K562 (cell line): ENCODE results near the gene ADAT1. TPM values are rescaled to one million over a fixed set of nuclear protein-coding genes. Genes with fewer than 3 reads are reported as not detected.
A peak's percentile ranks its signal among the peaks of the same experiment; 100 is the strongest.

Source experiments
- BACH1 ChIP-seq: fragments of 200-800 bp; sonication (Bioruptor generic); IDR thresholded peaks from 2 replicates; pipeline ENCODE4 v1.6.1; 2016; ENCODE audit warnings: missing genetic modification characterization, missing compliant biosample characterization
- DDX20 ChIP-seq: fragments of 450-650 bp; IDR thresholded peaks from 2 replicates; pipeline ENCODE4 v1.6.1; 2016; ENCODE audit warnings: missing genetic modification characterization, low read depth, mild to moderate bottlenecking, missing compliant biosample characterization, moderate library complexity
- DPF2 ChIP-seq: fragments of 450-650 bp; IDR thresholded peaks from 2 replicates; pipeline ENCODE4 v1.6.1; 2016
- EP300 ChIP-seq: IDR thresholded peaks from 2 replicates; pipeline ENCODE4 v1.6.1; 2012; ENCODE audit warnings: low read length, improper control_type of control experiment
- GTF2E2 ChIP-seq: fragments of 200-800 bp; sonication (Bioruptor generic); IDR thresholded peaks from 2 replicates; pipeline ENCODE4 v1.6.1; 2016; ENCODE audit warnings: missing genetic modification characterization, missing compliant biosample characterization
- HMGN3 ChIP-seq: IDR thresholded peaks from 2 replicates; pipeline ENCODE4 v1.6.1; 2011; ENCODE audit warnings: borderline replicate concordance, low read depth, mild to moderate bottlenecking, mixed read lengths, low read length; ENCODE audit not compliant: insufficient read length; ENCODE audit errors: extremely low read depth
- HOMEZ ChIP-seq: fragments of 250-450 bp; sonication (Bioruptor Pico); IDR thresholded peaks from 2 replicates; pipeline ENCODE4 v1.4.0; 2020; ENCODE audit warnings: mild to moderate bottlenecking, moderate library complexity
- IFI16 ChIP-seq: fragments of 250-450 bp; sonication (Bioruptor Pico); IDR thresholded peaks from 2 replicates; pipeline ENCODE4 v2.1.2; 2022; ENCODE audit warnings: mild to moderate bottlenecking, inconsistent platforms
- L3MBTL2 ChIP-seq: fragments of 450-650 bp; IDR thresholded peaks from 2 replicates; pipeline ENCODE4 v1.6.1; 2016; ENCODE audit warnings: mild to moderate bottlenecking, moderate library complexity
- NCOA6 ChIP-seq: fragments of 450-650 bp; IDR thresholded peaks from 2 replicates; pipeline ENCODE4 v1.6.1; 2017; ENCODE audit warnings: mild to moderate bottlenecking
- NFE2L1 ChIP-seq: fragments of 450-650 bp; IDR thresholded peaks from 2 replicates; pipeline ENCODE4 v1.6.1; 2016; ENCODE audit warnings: missing genetic modification characterization, low read depth, mild to moderate bottlenecking, missing compliant biosample characterization, moderate library complexity, borderline replicate concordance
- NFYB ChIP-seq: IDR thresholded peaks from 2 replicates; pipeline ENCODE4 v1.6.1; 2011; ENCODE audit warnings: mild to moderate bottlenecking, moderate library complexity; ENCODE audit not compliant: insufficient read length; ENCODE audit errors: extremely low read depth
- NRF1 ChIP-seq, 2 experiments: fragments of 450-650 bp; IDR thresholded peaks in 1 of 2; conservative IDR thresholded peaks in 1 of 2; 2 replicates each; pipeline ENCODE4 v1.6.1; 2014; ENCODE audit warnings: mild to moderate bottlenecking in 2 of 2
- POLR2H ChIP-seq: IDR thresholded peaks from 2 replicates; pipeline ENCODE4 v1.6.1; 2016; ENCODE audit warnings: missing genetic modification characterization, low read depth, mild to moderate bottlenecking, control low read depth, missing compliant biosample characterization, moderate library complexity
- PREB ChIP-seq: sonication (generic); formaldehyde crosslinking; IDR thresholded peaks from 2 replicates; pipeline ENCODE4 v1.8.1; 2023; ENCODE audit warnings: mild to moderate bottlenecking, missing genetic modification reagents
- TFE3 ChIP-seq: fragments of 450-650 bp; formaldehyde crosslinking; IDR thresholded peaks from 2 replicates; pipeline ENCODE4 v1.4.0; 2020; ENCODE audit warnings: mild to moderate bottlenecking, mixed read lengths
- ZNF282 ChIP-seq: sonication (generic); formaldehyde crosslinking; IDR thresholded peaks from 2 replicates; pipeline ENCODE4 v1.8.1; 2023; ENCODE audit warnings: missing genetic modification reagents
- polyA plus RNA-seq, 8 experiments: library from polyadenylated mRNA; depleted of rRNA in 4 of 8; stranded (reverse) in 5 of 8; unstranded in 3 of 8; fragments of >200 nt; fragmentation: Nextera tagmentation in 2 of 8; fragmentation: Illumina TruSeq in 1 of 8; extraction: Ambion mirVana in 2 of 8; extraction: Trizol in 1 of 8; gene quantifications; 2 replicates each; pipeline versions ENCODE4 v1.2.1 to v1.2.3, GENCODE V29; 2011 to 2014; ENCODE audit warnings: inconsistent platforms in 1 of 8, missing spikeins in 1 of 8
- total RNA-seq, 7 experiments: library from RNA; depleted of rRNA in 6 of 7; stranded (reverse); fragments of >200 nt in 6 of 7; fragmentation: Illumina TruSeq in 2 of 7; extraction: Trizol in 2 of 7; gene quantifications; 2 replicates each; pipeline versions ENCODE4 v1.2.1 to v1.2.3, GENCODE V29; 2011 to 2021; ENCODE audit warnings: low replicate concordance in 1 of 7
- TF ChIP-seq, protein P1 (sequence below): fragments of 450-650 bp; formaldehyde crosslinking; IDR thresholded peaks from 2 replicates; pipeline ENCODE4 v1.4.0; 2022; ENCODE audit warnings: missing genetic modification characterization
- TF ChIP-seq, protein P2 (sequence below): fragments of 250-450 bp; sonication (Bioruptor Pico); IDR thresholded peaks from 2 replicates; pipeline ENCODE4 v1.8.0; 2022; ENCODE audit warnings: inconsistent platforms

Gene ADAT1
- total and polyA plus RNA-seq, 9 of the 15 experiments (the other 6 are each of a cell fraction or from before 2014, with no cell fraction given), result 16.0 to 36.7 (median 28.2) TPM

GRCh38 chr16:75555707-75556430 is 67.2 kb downstream of the ADAT1 start, which contains the start of gene TMEM231 (continued):
- TF ChIP-seq HOMEZ (no peak), PREB (no peak), ZNF282 (0 out of 2 replicates have a peak, but pooled peaks have one; percentile 74), NRF1 (conservative IDR thresholded peaks at IDR 0.05 in 1 of 2, IDR thresholded peaks at IDR 0.05 in 1 of 2) (peak; percentile 36 to 42; a peak in 3 of 4 replicates), TFE3 (no peak), POLR2H (no peak), GTF2E2 (tag) (0 out of 2 replicates have a peak, but pooled peaks have one; percentile 8), BACH1 (no peak), NFYB (peak; percentile 13), NFE2L1 (tag) (no peak), DPF2 (no peak), NCOA6 (no peak), IFI16 (no peak), DDX20 (tag) (no peak), HMGN3 (no peak), EP300 (no peak; the same call in 1 of the 2 replicates), L3MBTL2 (peak; percentile 81)
- TF ChIP-seq, protein P1, sequence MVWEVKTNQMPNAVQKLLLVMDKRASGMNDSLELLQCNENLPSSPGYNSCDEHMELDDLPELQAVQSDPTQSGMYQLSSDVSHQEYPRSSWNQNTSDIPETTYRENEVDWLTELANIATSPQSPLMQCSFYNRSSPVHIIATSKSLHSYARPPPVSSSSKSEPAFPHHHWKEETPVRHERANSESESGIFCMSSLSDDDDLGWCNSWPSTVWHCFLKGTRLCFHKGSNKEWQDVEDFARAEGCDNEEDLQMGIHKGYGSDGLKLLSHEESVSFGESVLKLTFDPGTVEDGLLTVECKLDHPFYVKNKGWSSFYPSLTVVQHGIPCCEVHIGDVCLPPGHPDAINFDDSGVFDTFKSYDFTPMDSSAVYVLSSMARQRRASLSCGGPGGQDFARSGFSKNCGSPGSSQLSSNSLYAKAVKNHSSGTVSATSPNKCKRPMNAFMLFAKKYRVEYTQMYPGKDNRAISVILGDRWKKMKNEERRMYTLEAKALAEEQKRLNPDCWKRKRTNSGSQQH (CRISPR knock-in tag), result no peak
- TF ChIP-seq, protein P2, sequence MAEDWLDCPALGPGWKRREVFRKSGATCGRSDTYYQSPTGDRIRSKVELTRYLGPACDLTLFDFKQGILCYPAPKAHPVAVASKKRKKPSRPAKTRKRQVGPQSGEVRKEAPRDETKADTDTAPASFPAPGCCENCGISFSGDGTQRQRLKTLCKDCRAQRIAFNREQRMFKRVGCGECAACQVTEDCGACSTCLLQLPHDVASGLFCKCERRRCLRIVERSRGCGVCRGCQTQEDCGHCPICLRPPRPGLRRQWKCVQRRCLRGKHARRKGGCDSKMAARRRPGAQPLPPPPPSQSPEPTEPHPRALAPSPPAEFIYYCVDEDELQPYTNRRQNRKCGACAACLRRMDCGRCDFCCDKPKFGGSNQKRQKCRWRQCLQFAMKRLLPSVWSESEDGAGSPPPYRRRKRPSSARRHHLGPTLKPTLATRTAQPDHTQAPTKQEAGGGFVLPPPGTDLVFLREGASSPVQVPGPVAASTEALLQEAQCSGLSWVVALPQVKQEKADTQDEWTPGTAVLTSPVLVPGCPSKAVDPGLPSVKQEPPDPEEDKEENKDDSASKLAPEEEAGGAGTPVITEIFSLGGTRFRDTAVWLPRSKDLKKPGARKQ (CRISPR knock-in tag), result no peak
